Measurements from ENCODE around the gene HS2ST1. TPM values are rescaled to one million over a fixed set of nuclear protein-coding genes. Genes with fewer than 3 reads are reported as not detected.

HS2ST1 gene
- total RNA-seq, 2 donors from 2014 or later, result 6.5 to 10.4 TPM

DNA sequence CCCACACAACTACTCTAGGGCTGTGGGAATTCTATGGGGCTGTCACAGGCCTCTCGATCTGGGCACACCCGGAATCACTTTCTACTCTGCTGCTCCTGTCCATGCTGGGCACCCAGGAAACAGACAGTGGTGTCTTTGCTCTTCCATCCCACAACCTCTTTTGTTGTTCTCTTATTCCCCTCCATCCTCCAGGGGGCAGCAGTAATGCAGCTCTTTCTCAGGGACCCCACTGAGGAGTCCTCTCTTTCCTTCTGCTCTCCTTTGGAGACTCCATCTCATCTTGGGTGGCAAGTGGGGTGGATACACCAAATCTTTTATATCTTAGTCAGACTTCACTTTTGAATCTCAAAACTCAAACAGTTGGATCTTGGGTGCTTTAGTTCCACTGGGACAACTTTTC lies 206.3 kb downstream of the HS2ST1 start:
- no peak overlapping the region for H3K27ac ChIP-seq
- no peaks in the 10 kb centered on the region for H3K27me3 ChIP-seq (replicated peaks; ENCODE audit: insufficient read depth)
- no peaks in the 10 kb centered on the region for H3K9me3 ChIP-seq
- H3K36me3 ChIP-seq, result no peaks in the 10 kb centered on the region
- TF ChIP-seq, protein P1, sequence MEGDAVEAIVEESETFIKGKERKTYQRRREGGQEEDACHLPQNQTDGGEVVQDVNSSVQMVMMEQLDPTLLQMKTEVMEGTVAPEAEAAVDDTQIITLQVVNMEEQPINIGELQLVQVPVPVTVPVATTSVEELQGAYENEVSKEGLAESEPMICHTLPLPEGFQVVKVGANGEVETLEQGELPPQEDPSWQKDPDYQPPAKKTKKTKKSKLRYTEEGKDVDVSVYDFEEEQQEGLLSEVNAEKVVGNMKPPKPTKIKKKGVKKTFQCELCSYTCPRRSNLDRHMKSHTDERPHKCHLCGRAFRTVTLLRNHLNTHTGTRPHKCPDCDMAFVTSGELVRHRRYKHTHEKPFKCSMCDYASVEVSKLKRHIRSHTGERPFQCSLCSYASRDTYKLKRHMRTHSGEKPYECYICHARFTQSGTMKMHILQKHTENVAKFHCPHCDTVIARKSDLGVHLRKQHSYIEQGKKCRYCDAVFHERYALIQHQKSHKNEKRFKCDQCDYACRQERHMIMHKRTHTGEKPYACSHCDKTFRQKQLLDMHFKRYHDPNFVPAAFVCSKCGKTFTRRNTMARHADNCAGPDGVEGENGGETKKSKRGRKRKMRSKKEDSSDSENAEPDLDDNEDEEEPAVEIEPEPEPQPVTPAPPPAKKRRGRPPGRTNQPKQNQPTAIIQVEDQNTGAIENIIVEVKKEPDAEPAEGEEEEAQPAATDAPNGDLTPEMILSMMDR (IDR thresholded peaks at IDR 0.05), result no peak
- no peak overlapping the region for H3K4me3 ChIP-seq
- H3K4me1 ChIP-seq (ENCODE audit: control insufficient read depth in 1 of 2, low read depth in 2 of 2), result no peaks in the 10 kb centered on the region
- ATAC-seq (ENCODE audit: insufficient number of reproducible peaks, low FRiP score, low read depth) (no peak), DNase-seq (ENCODE audit: low spot score) (no peak)

DNA sequence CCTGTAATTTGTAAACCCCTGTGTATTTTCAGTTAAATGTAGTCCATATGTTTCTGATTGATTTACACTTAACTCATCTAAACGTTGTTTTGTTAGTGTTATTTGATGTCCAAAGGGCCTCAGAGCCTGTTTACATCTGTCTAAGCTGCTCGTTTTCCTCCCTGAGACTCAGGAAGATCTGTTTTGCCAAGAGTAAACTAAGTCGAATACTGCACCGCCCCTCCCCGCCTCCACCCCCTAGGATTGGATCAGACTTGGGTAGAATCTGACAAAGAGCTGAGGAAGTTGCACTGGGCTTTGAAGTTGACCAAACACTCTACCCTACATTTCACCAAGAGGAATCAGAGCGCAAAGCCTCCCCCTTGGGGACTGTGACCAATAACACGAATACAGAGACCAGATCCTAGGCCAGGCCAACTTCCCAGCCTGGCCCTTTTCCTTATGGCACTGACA lies 207.3 kb downstream of the HS2ST1 start:
- TF ChIP-seq, protein P1 (IDR thresholded peaks at IDR 0.05), result no peak
- Histone ChIP-seq H3K4me1 (ENCODE audit: control insufficient read depth in 1 of 2, low read depth in 2 of 2) (no peaks in the 10 kb centered on the region), H3K9me3 (no peaks in the 10 kb centered on the region), H3K36me3 (no peaks in the 10 kb centered on the region), H3K27ac (no peak overlapping the region), H3K4me3 (no peak overlapping the region), H3K27me3 (replicated peaks; ENCODE audit: insufficient read depth) (no peaks in the 10 kb centered on the region)
- DNase-seq (ENCODE audit: low spot score) (no peak), ATAC-seq (ENCODE audit: insufficient number of reproducible peaks, low FRiP score, low read depth) (no peak)

DNA sequence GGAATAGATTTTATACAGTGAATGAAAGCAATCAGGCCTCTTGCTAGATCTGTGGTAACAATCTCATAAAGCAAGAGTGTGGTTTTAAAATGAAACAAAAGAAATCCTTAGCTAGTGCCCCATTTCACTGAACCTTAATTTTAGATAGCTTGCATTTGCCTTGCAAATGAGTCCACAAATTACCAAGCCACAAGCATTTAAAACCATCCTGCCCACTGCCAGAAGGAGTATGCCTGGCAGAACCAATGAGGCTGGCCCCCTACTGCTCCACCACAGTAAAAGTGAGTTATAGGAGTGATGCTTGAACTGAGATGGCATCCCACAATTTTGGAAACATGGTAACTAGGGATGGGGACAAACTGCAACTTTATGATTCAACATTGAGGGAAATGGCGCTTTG lies 207.8 kb downstream of the HS2ST1 start:
- Histone ChIP-seq H3K4me3 (no peak overlapping the region), H3K27ac (no peak overlapping the region), H3K4me1 (ENCODE audit: control insufficient read depth in 1 of 2, low read depth in 2 of 2) (no peaks in the 10 kb centered on the region), H3K27me3 (replicated peaks; ENCODE audit: insufficient read depth) (no peaks in the 10 kb centered on the region), H3K36me3 (no peaks in the 10 kb centered on the region), H3K9me3 (no peaks in the 10 kb centered on the region)
- DNase-seq (ENCODE audit: low spot score) (no peak), ATAC-seq (ENCODE audit: insufficient number of reproducible peaks, low FRiP score, low read depth) (no peak)
- TF ChIP-seq, protein P1 (IDR thresholded peaks at IDR 0.05), result no peak

DNA sequence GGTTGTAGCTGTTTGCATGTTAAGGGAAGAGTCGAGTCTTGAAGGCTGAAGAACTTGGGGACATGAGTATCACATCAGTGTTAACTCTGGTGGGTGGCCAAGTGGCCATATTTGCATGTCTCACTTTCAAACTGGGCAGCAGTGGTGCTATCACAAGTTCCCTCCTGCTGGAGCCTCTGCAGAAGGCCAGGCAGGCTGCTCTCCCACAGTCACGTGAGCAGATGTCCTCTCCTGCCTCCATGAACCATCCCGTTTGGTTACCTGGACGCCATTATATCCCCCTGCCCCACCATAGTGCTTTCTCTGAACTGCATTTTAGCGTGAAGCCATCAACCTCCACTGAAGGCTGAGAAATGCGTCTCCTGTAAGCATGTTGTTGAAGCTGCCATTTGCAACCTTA lies 209.2 kb downstream of the HS2ST1 start:
- H3K27me3 ChIP-seq (replicated peaks; ENCODE audit: insufficient read depth), result no peaks in the 10 kb centered on the region
- TF ChIP-seq, protein P1 (IDR thresholded peaks at IDR 0.05), result no peak

DNA sequence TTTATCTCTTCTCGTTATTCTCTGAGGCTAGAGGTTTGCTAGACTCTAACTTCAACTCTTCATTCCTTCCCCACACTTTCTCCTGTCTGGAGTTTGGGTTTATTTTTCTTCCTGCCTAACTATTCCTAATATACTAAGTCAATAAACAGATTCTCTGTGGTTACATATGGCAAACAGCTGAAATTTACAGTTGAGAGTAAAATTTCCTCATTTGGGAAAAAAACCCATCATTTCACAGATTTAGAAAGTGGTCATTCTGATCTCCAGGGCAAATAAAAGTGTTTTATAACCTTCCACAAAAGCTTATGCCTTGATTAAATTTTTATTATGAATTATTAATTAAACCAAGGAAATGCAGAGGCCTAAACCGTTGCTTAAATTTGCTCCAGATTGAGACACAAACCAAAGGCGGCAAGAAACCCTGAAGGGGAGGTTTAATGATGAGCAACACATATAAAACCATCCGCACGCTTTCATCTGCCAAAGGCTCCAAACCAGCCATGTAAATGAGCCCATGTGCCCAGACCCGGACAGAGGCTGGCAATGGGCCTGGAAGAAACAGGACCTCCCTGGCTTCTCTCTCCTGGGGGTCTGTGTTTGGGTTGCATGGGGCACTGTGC lies 212.6 kb downstream of the HS2ST1 start:
- H3K4me1 ChIP-seq (ENCODE audit: control insufficient read depth in 1 of 2, low read depth in 2 of 2), result peaks cover 0 to 7% of the 10 kb centered on the region in 2 donors
- no peak for DNase-seq (ENCODE audit: low spot score)
- H3K9me3 ChIP-seq, result no peaks in the 10 kb centered on the region
- no peak for ATAC-seq (ENCODE audit: insufficient number of reproducible peaks, low FRiP score, low read depth)
- TF ChIP-seq, protein P1 (IDR thresholded peaks at IDR 0.05), result no peak
- no peak overlapping the region for H3K27ac ChIP-seq
- H3K27me3 ChIP-seq (replicated peaks; ENCODE audit: insufficient read depth), result no peaks in the 10 kb centered on the region
- H3K4me3 ChIP-seq, result no peak overlapping the region
- H3K36me3 ChIP-seq, result no peaks in the 10 kb centered on the region

More for the DNA sequence above, 209.2 kb downstream of the HS2ST1 start:
- no peaks in the 10 kb centered on the region for H3K4me1 ChIP-seq (ENCODE audit: control insufficient read depth in 1 of 2, low read depth in 2 of 2)
- H3K27ac ChIP-seq, result no peak overlapping the region
- H3K36me3 ChIP-seq, result no peaks in the 10 kb centered on the region
- no peaks in the 10 kb centered on the region for H3K9me3 ChIP-seq
- DNase-seq (ENCODE audit: low spot score) (no peak), ATAC-seq (ENCODE audit: insufficient number of reproducible peaks, low FRiP score, low read depth) (no peak)
- H3K4me3 ChIP-seq, result no peak overlapping the region

Measured in thoracic aorta (tissue), 2 donors.